ENCODE data around the gene RTEL1.

DNA sequence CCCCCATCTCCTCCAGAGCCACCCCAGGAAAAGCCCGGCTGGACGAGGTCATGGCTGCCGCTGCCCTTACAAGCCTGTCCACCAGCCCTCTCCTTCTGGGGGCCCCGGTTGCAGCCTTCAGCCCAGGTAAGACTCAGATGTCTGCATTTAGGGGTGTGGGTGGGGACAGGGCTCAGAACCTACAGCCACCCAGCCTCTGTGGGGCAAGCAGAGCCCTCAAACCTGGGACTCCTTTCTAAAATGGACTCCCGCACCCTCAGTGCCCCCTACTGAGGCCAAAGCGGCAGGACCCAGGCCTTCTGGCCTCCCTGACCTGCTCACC, 83.2 kb downstream of the RTEL1 start:
- TF ChIP-seq, protein P1, sequence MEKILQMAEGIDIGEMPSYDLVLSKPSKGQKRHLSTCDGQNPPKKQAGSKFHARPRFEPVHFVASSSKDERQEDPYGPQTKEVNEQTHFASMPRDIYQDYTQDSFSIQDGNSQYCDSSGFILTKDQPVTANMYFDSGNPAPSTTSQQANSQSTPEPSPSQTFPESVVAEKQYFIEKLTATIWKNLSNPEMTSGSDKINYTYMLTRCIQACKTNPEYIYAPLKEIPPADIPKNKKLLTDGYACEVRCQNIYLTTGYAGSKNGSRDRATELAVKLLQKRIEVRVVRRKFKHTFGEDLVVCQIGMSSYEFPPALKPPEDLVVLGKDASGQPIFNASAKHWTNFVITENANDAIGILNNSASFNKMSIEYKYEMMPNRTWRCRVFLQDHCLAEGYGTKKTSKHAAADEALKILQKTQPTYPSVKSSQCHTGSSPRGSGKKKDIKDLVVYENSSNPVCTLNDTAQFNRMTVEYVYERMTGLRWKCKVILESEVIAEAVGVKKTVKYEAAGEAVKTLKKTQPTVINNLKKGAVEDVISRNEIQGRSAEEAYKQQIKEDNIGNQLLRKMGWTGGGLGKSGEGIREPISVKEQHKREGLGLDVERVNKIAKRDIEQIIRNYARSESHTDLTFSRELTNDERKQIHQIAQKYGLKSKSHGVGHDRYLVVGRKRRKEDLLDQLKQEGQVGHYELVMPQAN (IDR thresholded peaks at IDR 0.05; ENCODE audit: borderline replicate concordance): no peak
- TF ChIP-seq, protein P2, sequence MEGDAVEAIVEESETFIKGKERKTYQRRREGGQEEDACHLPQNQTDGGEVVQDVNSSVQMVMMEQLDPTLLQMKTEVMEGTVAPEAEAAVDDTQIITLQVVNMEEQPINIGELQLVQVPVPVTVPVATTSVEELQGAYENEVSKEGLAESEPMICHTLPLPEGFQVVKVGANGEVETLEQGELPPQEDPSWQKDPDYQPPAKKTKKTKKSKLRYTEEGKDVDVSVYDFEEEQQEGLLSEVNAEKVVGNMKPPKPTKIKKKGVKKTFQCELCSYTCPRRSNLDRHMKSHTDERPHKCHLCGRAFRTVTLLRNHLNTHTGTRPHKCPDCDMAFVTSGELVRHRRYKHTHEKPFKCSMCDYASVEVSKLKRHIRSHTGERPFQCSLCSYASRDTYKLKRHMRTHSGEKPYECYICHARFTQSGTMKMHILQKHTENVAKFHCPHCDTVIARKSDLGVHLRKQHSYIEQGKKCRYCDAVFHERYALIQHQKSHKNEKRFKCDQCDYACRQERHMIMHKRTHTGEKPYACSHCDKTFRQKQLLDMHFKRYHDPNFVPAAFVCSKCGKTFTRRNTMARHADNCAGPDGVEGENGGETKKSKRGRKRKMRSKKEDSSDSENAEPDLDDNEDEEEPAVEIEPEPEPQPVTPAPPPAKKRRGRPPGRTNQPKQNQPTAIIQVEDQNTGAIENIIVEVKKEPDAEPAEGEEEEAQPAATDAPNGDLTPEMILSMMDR (IDR thresholded peaks at IDR 0.05 in 2 of 3, conservative IDR thresholded peaks at IDR 0.05 in 1 of 3; ENCODE audit: insufficient read depth in 2 of 3, low read depth in 1 of 3, low read length in 3 of 3): no peak
- TF ChIP-seq, protein P3, sequence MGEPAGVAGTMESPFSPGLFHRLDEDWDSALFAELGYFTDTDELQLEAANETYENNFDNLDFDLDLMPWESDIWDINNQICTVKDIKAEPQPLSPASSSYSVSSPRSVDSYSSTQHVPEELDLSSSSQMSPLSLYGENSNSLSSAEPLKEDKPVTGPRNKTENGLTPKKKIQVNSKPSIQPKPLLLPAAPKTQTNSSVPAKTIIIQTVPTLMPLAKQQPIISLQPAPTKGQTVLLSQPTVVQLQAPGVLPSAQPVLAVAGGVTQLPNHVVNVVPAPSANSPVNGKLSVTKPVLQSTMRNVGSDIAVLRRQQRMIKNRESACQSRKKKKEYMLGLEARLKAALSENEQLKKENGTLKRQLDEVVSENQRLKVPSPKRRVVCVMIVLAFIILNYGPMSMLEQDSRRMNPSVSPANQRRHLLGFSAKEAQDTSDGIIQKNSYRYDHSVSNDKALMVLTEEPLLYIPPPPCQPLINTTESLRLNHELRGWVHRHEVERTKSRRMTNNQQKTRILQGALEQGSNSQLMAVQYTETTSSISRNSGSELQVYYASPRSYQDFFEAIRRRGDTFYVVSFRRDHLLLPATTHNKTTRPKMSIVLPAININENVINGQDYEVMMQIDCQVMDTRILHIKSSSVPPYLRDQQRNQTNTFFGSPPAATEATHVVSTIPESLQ (CRISPR knock-in tag; IDR thresholded peaks at IDR 0.05): no peak
- TF ChIP-seq PTBP1 (IDR thresholded peaks at IDR 0.05; ENCODE audit: low read depth, low read length) (no peak), ZNF311 (CRISPR knock-in tag; IDR thresholded peaks at IDR 0.05) (no peak), HDAC1 (IDR thresholded peaks at IDR 0.05) (no peak), MYBL2 (IDR thresholded peaks at IDR 0.05; ENCODE audit: low read depth) (no peak), MYBL2 (CRISPR knock-in tag; IDR thresholded peaks at IDR 0.05; ENCODE audit: borderline replicate concordance) (no peak), ETV6 (IDR thresholded peaks at IDR 0.05; ENCODE audit: borderline replicate concordance in 1 of 2, low read depth in 2 of 2, low read length in 1 of 2) (no peak), ETV6 (CRISPR knock-in tag; IDR thresholded peaks at IDR 0.05; ENCODE audit: borderline replicate concordance) (no peak), CHD4 (IDR thresholded peaks at IDR 0.05; ENCODE audit: insufficient read depth, insufficient replicate concordance, low read depth, low read length, poor library complexity, severe bottlenecking) (no peak), TCF3 (CRISPR knock-in tag; IDR thresholded peaks at IDR 0.05) (no peak)
